IPS-NIHi7 (cell line): Measurements from ENCODE around the gene PPP1R26.

Source experiments
- DNase-seq: peaks from one replicate; pipeline ENCODE4 v3.0.0; 2012; ENCODE audit warnings: mixed read lengths; ENCODE audit errors: extremely low spot score

PPP1R26 gene

GRCh38 chr9:135488013-135488330 is 8.4 kb downstream of the PPP1R26 start:
- no peak for DNase-seq

- no peak for DNase-seq
These were observed 8.9 kb downstream of the PPP1R26 start for GRCh38 chr9:135488527-135488926.

GRCh38 chr9:135489188-135489906 is 9.8 kb downstream of the PPP1R26 start:
- no peak for DNase-seq

- no peak for DNase-seq
These were observed 10.7 kb downstream of the PPP1R26 start for GRCh38 chr9:135490166-135490870.

GRCh38 chr9:135490980-135491464 is 11.4 kb downstream of the PPP1R26 start:
- DNase-seq = no peak

- DNase-seq = no peak
These were observed 12.2 kb downstream of the PPP1R26 start for GRCh38 chr9:135491764-135492163.

GRCh38 chr9:135492886-135493669 is 13.5 kb downstream of the PPP1R26 start:
- no peak for DNase-seq

GRCh38 chr9:135494791-135495559 is 15.4 kb downstream of the PPP1R26 start:
- no peak for DNase-seq

- no peak for DNase-seq
These were observed 19.0 kb downstream of the PPP1R26 start for GRCh38 chr9:135498381-135499126.

- DNase-seq = peak; percentile 82
These were observed 19.9 kb downstream of the PPP1R26 start for GRCh38 chr9:135499326-135500070.

- no peak for DNase-seq
These were observed 20.5 kb downstream of the PPP1R26 start for GRCh38 chr9:135500071-135500524.

- peak; percentile 95 for DNase-seq
These were observed 21.1 kb downstream of the PPP1R26 start, which contains the start of gene MRPS2 for GRCh38 chr9:135500525-135501260. Gene MRPS2 (plus strand): TSS chr9:135500682. CDS start chr9:135500711, 29 bp downstream.

- peak; percentile 76 for DNase-seq
These were observed 21.9 kb downstream of the PPP1R26 start for GRCh38 chr9:135501261-135502167.

- no peak for DNase-seq
These were observed 22.7 kb downstream of the PPP1R26 start for GRCh38 chr9:135502168-135502872.

- no peak for DNase-seq
These were observed 23.3 kb downstream of the PPP1R26 start for GRCh38 chr9:135502873-135503321.

- DNase-seq = no peak
These were observed 24.0 kb downstream of the PPP1R26 start for GRCh38 chr9:135503371-135504261.
